Femur (tissue), 1 donor: ENCODE results near the gene PSD2.

Source experiments
- DNase-seq: peaks from one replicate; pipeline ENCODE4 v3.0.0-alpha.2; 2017

PSD2 gene

DNA sequence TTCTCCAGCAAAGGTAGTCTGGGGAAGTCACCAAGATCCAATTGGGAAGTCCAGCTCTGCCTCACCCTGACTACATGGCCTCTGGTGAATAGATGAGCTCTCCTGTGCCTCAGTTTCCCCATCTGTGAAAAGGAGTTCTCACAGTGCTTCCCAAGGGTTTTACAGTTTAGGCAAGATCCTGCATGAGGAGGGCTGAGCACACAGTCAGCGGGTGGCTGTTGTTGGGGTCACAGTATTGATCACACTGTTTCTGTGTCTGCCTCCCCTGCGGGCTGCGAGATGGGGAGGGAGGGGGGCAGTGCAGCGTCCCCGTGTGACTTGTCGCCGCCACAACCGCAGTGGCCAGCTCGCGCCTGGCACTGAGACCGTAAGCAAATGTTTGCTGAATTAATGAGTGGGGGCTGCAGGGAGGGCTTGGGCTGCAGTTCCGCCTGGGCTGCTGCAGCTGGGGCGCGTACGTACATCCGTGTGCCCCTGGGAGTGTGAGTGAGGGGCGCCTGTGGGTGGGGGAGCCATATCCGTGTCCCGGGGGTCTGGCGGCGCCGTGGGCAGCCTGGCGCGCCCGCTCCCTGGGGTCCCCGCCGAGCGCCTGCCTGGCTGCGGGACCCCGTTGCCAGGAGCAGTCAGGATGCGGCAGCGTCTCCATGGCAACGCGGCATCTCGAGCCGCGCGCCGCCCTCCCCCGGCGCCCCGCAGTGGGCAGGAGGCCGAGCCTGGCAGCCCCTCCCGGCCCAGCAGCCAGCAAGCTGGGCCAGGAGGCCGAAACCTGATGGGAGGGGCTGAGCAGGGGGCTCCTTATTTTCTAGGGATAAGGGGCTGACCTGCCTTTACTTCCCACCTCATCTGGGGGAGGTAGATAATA, 31.4 kb upstream of the PSD2 start:
- DNase-seq, result peak; percentile 84

DNA sequence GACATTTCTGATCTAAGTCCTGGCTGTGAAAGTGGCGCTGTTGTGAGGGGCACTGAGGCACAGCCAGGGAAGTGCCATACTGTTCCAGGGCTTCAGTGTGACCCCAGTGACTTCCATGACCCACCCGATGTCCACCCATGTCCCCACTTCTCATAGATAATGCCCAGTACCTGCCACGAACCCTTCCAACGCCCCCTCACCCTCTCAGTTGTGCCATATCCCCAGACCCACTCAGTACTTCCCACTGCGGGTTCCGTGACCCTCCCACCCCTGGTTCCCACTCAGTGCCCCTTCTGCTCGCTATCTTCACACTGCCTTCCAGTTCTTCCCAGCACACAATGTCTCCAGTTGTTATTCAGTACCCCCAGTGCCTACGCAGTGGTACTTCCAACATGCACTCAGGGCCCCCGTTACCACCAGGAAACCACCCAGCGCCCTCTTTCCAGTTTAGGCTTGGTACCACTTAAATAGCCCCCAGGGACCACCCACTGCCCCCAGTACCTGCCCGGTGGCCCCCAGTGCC, 30.7 kb upstream of the PSD2 start:
- DNase-seq, result no peak

DNA sequence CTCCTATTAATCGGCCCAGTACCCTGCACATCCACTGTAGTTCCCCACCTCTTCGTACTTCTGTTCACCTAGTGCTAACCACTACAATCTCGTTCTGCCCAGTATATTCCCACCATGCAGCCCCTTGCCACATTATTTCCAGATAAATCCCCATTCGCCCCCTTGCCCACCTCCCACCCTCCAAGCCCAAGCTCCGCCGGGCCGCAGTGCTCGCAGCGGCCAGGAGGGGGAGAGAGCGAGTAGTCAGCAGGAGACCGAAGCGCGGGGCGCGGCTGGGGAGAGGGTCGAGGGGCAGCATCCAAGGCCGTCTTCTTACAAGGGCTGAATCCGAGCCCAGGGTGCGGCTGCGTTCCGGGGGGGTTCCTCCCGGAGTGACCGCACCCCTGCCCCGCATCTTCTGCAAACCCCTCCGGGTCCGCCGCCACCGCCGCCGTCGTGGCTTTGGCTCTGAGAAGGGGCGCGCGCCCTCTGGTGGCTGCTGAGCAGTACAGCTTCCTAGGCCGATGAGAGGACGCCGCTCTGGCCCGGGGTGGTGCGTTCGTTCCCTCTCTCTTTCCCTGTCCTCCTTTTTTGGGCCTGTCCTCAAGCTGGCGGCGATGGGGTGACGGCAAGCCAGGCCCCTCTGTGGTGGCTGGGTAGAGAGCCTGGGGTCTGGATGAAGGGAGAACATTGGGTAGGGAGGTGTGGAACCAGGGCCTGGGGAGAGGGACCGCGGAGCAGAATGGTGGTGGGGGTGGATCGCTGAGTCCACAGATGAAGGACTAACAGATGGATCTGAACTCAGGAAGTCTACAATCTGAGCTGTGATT, 30.0 kb upstream of the PSD2 start:
- DNase-seq, result peak; percentile 87

DNA sequence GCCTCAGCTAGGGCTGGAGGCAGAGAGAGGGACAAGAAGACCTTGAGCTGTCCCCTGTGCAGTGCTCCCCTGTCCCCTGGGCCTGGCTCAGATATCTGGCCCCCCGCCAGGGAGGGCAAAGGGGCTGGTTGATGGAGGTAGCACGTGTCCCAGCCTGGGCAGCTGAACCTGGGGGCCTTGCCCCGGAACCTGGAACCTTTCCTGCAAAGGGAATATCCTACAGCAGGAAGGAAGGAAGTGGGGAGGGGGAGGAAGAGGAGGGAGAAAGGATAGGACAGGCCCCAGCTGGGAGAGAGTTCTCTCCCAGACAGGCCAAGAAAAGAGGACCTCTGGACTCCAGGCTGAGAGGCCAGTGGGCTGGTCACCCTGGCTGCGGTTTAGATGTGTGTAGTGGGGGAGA, 27.6 kb upstream of the PSD2 start:
- no peak for DNase-seq

DNA sequence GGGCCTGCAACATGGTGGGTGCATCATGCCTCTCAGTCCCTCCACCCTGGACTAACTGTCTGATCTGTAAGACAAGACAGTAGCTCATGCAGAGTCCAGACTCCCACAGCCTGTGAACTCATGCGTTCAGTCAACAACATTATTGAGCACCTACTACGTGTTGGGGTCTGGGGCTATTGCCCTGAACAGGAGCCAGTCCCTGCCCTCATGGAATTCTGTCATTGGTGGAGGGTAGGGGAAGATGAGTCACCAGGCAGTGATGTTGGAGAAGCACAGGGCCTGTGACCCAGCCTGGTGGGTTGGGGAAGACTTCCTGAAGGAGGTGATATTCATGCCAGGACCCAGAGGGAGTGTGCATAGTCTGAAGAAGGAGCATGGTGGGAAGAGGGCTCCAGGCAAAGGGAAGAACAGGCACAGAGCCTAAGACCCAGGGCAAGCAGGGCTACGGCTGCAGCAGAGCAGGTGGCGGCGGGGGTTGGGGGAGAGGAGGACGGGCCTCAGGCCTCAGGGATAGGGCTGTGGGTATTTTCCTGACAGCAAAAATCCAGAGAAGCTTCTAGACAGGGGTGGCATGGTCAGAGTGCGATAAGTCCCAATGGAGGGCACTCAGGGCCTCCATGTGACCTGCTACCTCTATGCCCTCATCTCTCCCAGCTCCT, 26.7 kb upstream of the PSD2 start:
- no peak for DNase-seq

DNA sequence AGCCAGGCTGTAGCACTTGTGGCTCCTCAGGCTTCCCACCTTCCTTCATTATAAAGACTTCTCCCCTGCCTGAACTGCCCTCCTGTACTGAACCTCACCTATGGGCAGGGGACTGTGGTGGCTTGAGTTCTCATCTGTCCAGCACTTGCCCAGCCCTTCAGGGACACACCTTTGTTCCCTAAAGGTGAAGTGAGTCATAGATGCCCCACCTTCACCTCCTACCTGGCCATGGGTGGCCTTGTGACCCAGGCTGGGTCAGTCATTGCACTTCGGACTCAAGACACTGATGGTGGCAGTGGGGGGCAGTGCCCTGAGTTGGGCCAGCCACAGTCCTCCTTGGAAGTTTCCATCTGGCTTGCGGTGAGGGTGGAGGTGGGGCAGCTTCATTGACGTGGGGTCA, 26.1 kb upstream of the PSD2 start:
- no peak for DNase-seq

DNA sequence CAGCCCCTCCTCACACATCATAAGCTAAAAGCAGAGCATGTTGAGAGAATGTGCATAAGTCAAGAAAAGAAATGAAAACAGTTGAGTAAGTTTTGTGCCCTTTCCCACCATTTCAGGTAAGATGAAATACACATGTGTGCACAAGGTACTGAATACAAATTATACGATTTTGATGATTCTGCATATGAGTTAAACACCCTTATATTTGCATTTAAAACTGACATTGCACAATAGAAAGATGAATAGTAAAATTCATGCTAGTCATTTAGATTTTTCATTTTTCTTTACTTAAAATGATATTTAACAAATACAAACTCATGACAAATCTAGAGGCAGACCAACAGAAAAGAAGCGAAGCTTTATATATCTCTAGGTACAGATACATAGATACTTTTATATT, 24.9 kb upstream of the PSD2 start:
- DNase-seq, result no peak

DNA sequence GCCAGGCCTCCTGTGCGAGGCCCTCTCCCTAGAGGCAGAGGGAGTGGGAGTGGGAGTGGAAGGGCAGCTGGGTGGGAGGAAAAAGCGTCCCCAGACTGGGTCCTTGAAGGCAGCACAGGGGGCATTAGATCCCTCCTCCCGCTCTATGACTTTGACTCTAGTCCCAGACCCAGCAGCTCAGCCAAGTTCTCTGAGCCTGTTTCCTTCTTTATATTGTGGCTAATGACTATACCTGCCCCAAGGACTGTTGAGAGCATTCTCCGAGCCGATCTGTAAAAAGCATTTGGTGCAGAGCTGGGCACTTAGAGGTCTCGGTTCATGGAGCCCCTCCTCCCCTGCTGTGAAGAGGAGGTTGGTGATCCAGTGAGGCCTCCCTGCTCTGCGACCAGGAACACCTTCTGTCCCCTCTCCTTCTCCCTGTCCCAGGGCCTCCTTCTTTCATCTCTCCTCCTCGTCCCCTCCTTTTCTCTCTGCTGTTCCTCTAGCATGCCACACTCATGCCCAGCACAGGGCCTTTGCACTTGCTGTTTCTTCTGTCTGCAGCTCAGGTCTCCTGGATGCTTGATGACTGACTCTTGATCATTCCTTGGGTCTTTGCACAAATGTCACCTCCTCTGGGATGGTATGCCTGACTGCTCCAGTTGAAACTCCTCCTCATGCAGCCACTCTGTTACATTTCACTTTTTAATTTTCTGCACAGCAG, 23.4 kb upstream of the PSD2 start:
- no peak for DNase-seq

DNA sequence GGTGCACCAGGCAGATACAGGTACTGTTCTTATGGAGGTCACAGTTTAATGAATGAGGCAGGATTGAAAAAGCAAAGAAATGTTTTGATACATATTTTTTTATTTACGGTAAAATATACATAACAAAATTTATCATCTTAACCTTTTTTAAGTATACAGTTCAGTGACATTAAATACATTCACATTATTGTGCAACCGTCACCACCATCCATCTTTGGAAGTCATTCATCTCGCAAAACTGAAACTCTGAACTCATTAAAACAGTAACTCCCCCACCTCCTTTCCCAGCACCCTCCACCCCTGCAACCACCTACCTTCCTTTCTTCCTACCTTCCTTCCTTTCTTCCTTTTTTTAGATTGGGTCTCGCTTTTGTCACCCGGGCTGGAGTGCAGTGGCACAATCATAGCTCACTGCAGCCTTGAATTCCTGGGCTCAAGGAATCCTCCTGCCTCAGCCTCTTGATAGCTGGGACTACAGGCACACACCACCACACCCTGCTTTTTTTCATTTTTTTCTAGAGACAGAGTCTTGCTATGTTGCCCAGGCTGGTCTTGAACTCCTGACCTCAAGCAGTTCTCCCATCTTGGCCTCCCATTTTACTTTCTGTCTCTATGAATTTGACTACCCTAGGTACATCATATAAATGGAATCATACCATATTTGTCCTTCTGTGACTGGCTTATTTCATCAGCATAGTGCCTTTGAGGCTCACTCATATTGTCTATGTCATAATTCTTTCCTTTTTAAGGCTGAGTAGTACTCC, 22.5 kb upstream of the PSD2 start:
- no peak for DNase-seq

DNA sequence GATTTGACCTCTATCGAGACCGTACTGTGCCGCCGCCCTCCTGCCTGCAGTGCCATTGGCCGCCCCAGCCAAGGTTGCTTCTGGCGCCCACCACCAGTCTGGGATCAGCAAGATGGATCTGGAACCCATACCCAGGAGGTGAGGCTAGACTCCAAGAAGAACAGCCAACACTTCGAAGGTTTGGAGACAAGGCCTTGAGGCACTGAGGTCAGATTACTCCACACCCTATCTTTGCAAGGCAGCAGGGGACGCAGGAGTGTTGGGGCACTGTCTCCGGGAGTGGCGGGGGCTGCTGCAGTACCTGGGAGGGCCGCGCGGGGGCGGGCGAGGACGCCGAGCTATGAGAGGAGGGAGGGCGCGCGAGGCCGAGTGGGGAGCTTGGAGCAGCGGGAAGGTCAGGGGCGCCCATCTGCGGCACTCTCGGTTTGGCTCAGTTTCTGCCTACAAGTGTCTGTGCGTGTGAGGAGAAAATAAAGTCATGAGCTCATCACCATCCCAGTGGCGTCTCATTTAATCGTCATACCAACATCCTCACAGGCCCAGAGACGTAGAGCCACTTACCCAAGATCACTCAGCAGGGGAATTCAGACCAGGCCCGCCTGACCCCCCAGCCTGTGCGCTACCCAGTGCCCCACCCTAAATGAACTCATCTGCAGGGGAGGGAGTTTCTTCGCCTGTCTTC, 20.5 kb upstream of the PSD2 start:
- peak; percentile 76 for DNase-seq

DNA sequence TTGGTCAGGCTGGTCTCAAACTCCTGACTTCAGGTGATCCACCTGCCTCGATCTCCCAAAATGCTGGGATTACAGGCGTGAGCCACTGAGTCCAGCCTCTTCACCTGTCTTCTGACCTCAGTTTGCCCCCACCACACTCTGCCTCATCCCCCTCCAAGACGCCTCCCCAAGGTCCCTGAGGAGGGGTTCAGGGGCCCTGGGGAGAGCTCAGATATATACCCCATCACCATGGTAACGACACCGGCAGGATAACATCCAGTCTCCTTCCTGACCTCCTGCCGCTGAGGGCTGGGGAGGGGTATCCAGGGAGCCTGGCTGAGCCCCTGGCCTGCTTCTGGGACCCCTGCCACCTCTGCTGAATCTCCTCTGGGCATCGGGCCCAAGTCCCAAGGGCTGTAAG, 19.7 kb upstream of the PSD2 start:
- no peak for DNase-seq

DNA sequence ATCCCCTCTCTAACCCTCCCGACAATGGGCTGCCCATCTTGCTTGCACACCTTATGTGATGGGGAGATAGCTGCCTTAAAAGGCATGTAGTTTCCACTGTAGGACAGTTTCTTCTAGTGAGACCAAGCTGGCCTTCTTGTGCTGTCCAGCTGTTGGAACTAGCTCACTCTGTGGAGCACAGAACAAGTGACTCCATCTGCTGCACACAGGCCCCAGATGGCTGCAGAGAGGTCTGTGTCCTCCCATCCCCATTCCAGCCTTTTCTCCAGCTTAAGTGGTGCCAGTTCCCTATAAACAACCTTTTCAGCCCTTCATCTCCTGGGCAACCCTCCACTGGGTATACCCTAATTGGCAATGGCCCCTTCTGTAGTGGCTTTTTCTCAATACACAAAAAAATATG, 18.7 kb upstream of the PSD2 start:
- no peak for DNase-seq

DNA sequence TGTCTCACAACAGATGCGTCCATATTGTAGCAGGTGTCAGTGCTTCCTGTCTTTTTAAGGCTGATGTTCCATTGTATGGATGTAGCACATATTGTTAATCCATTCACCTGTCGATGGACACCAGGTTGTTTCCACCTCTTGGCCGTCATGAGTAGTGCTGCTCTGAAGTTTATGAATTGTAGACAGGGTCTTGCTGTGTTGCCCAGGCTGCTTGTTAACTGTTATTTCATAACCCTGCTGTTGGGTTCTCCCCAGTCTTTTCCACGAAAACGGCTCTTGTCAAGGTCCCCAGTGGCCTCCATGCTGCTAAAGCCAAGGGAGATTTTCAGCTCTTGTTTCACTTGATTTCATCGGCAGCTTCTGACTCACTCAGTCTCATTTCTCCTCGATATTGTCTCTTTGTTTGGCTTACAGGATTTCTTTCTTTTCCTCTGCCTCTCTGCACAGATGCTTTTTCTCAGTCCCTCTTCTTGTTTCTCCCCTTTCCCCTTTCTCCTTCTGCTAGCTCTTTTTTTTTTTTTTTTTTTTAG, 12.1 kb upstream of the PSD2 start:
- no peak for DNase-seq

DNA sequence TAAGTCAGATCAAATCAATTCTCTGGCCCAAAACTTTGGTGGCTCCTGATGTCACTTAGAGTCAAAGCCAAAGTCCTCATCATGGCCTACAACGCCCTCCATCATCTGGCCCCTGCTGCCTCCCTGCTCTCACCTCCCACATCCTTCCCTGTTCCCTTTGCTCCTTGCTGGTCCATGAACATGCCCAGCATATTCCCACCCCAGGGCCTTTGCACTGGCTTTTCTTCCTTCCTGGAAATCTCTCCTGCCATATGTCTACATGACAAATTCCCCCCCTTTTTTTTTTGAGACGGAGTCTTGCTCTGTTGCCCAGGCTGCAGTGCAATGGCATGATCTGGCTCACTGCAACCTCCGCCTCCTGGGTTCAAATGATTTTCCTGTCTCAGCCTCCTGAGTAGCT, 11.1 kb upstream of the PSD2 start:
- DNase-seq, result no peak

DNA sequence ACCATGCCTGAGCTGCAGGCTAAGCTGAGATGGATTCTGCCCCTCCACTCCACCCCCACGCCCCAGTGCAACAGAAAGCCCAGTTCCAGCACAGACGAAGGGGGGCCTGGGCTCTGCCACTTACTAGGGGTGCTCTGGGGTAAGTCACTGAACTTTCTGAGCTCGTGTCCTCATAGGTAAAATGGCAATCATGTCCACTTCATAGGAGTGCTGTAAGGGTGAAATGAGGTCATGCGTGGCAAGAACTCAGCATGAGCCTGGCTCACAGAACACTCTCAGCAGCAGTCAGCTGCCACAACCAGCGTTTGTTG, 8.4 kb upstream of the PSD2 start:
- no peak for DNase-seq

DNA sequence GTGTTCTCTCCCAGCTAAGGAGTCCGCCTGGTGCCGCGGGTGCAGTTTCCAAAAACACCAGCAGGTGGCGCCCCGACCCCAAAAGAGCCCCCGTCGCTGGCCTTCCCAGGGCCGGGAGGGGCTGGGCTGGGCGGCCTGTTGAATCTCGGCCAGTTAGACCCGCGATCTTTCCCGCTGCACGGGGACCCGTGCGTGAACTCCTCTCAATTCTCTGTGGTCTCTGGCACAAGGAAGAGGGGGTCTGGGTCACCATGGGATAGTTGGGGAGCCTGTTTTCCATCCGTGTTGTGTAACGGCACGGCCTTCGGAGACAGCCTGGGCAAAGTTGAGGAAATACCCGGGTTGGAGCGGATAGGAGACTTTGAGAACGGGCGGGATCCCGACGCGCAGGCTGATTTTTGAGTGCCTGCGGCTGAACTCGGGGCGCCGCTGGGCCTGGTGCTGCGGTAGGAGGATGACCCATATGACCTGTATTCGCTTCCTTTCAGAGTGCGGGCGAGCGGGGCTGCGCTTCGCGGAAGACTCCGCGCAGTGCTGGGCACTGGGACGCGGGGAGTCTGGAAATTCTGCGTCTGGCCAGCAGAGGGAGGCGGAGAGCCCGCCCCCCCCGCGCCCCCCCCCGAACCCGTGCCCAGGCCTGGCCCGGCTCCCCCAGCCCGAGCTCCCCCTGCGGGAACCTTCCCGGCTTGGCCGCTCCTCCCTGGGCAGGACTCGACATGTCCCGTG, 7.9 kb upstream of the PSD2 start:
- DNase-seq, result peak; percentile 92

DNA sequence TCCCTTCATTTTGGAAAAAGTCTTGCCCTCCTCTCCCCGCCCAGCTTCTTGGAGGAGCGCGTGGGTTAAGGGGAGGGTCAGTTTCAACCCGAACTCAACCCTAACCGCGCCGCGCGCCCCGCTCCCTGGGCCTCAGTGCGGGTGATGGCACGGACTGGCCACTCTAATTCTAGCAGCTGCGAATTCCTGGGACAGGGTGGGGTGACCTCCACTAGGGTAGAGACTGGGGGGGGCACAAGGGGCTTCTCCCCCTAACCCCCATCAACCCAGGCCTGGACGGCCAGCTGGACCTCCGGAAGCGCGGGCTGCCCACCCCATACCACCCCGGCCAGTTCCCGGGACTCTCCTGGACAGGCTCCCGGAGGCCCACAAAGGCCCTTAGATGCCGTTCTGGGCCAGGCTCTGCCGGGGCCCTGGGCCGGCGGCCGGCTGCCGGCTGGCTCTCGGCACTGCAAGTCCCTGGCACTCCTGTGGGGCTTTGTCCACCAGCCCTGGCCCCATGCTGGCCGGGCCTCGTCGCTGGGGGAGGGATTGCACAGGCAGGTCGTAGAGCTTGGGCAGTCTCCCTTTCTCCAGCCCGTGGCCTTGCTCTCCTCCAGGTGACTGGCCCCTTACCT, 7.2 kb upstream of the PSD2 start:
- DNase-seq, result peak; percentile 39

DNA sequence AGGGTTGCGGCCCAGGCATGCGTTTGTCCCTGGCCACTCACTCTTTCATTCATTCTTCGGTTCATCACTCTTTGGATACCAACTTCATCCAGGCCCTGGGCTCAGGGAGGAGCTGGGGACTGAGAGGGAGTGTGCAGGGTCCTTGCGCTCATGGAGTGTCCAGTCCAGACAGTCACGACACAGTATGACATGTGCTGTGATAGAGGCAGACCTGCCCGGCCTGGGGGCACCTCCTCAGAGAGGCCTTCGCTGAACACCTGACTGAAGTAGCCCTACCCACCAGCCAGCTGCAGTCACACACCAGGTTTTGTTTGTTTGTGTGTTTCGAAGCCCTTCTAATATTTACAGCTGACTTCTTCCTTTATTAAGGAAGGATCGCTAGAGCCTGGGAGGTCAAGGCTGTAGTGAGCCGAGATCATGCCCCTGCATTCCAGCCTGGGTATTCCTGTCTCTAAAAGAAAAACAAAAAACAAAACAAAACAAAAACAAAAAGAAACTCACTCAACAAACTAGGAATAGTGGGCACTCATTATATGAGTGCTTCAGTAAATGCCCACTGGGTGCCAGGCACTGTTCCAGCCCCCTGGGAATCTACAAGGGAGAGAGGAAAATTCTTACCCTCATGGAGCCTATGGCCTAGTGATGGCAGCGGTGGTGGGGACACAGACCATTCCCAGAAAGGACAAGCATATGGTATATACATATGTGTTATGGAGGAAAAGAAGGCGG, 6.3 kb upstream of the PSD2 start:
- no peak for DNase-seq

DNA sequence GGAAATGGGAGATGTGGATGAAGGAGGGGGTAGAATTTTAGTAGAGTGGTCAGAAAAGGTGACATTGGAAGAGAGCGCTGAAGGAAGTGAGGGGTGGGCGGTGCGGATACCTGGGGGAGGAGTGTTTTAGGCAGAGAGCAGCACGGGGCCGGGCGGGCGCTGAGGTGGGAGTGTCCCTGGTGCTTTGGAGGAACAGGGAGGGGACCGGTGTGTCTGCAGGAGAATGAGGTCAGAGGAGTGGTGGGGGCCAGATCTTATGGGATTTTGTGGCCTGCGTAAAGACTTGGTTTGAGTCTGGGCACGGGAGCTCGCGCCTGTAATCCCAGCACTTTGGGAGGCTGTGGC, 5.8 kb upstream of the PSD2 start:
- DNase-seq, result no peak

DNA sequence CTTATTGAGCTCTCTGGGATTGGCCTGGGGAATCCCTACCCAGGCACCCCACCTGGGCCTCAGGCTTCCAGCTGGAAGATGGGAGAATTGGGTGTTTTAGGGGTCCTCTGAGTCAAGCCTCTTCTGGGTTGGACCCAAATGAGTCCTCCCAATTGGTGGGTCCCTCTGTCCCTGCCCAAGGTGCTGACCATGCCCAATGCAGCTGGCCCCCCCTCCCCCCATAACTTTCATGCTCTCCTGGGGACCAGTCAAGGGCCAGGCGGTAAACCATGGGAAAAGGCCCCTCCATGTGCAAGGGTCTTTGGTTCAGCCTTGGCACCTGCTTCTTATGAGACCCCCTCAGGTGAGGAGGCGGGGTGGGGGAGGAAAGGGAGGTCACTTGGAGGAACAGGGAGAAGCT, 3.4 kb upstream of the PSD2 start:
- no peak for DNase-seq
